ENCODE measurements around the gene RWDD4.

The RWDD4 gene

GRCh38 chr4:183602557-183603027 lies 56.4 kb downstream of the RWDD4 start:
- ChIA-PET POLR2A (no interaction called here), CTCF (interaction anchor here (0.8 to 6.7 kb wide), 10 partner anchors 10 to 148 kb away, joined by 3 to 54 read pairs (median 3); no protein-coding TSS in a partner anchor)
- DNase-seq (ENCODE audit: low read depth, low spot score), result no peak
- TF ChIP-seq, protein P1, sequence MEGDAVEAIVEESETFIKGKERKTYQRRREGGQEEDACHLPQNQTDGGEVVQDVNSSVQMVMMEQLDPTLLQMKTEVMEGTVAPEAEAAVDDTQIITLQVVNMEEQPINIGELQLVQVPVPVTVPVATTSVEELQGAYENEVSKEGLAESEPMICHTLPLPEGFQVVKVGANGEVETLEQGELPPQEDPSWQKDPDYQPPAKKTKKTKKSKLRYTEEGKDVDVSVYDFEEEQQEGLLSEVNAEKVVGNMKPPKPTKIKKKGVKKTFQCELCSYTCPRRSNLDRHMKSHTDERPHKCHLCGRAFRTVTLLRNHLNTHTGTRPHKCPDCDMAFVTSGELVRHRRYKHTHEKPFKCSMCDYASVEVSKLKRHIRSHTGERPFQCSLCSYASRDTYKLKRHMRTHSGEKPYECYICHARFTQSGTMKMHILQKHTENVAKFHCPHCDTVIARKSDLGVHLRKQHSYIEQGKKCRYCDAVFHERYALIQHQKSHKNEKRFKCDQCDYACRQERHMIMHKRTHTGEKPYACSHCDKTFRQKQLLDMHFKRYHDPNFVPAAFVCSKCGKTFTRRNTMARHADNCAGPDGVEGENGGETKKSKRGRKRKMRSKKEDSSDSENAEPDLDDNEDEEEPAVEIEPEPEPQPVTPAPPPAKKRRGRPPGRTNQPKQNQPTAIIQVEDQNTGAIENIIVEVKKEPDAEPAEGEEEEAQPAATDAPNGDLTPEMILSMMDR (IDR thresholded peaks at IDR 0.05; ENCODE audit: insufficient read depth, low read length, missing control alignments), result peak; percentile 27
- H3K4me3 ChIP-seq (ENCODE audit: low read depth, low read length), result no peak overlapping the region

DNA sequence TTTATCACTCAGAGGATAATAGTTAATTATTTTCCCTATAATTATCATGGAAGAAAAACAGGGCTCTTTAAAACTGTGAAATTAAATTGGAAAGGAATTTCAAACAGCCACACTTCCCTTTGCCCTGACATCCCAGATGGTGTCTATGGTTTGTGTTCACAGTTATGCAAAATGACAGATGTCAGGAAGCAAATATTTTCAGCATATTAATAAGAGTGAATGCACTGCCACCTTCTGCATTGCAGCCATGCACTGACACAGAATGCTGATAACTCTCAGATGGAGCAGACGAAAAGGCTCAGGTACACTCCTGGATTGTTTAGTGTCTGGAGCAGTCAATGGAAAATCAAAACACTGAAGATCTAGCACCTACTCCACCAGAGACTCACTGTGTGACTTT lies 57.6 kb downstream of the RWDD4 start:
- ChIA-PET POLR2A (no interaction called here), CTCF (interaction anchor here (0.8 to 6.7 kb wide), 9 partner anchors 11 to 140 kb away, joined by 3 to 54 read pairs (median 5); no protein-coding TSS in a partner anchor)
- TF ChIP-seq, protein P1 (IDR thresholded peaks at IDR 0.05; ENCODE audit: insufficient read depth, low read length, missing control alignments), result no peak
- no peak overlapping the region for H3K4me3 ChIP-seq (ENCODE audit: low read depth, low read length)
- DNase-seq (ENCODE audit: low read depth, low spot score), result no peak

DNA sequence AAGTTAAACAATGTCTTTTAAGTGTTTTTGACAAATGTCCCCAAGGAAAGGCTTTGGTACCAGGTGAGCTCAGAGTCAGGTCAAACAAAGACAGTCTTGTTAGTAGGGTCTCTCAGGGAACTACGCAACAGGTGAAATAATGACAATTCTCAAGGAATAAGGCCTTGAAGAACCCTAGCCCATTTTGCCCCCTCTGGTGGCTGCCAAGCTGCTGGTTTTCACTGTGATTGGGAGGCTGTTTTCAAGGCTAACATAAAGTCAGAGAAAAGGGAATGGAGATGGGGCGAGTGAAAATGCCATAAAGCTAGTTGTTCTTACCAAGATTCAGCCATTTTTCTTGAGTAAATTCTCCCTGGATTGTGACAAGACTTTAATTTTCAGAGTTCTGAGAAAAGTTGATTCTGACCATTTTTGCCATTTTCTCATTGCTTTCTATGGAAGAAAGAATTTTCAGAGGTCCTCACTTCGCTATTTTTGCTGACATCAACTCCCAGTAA lies 58.7 kb downstream of the RWDD4 start:
- CTCF ChIA-PET, result interaction anchor here (0.6 to 6.7 kb wide), 13 partner anchors 9 to 139 kb away, joined by 3 to 54 read pairs (median 4); no protein-coding TSS in a partner anchor
- H3K4me3 ChIP-seq (ENCODE audit: low read depth, low read length), result no peak overlapping the region
- POLR2A ChIA-PET, result no interaction called here
- TF ChIP-seq, protein P1 (IDR thresholded peaks at IDR 0.05; ENCODE audit: insufficient read depth, low read length, missing control alignments), result peak; percentile 41
- no peak for DNase-seq (ENCODE audit: low read depth, low spot score)

DNA sequence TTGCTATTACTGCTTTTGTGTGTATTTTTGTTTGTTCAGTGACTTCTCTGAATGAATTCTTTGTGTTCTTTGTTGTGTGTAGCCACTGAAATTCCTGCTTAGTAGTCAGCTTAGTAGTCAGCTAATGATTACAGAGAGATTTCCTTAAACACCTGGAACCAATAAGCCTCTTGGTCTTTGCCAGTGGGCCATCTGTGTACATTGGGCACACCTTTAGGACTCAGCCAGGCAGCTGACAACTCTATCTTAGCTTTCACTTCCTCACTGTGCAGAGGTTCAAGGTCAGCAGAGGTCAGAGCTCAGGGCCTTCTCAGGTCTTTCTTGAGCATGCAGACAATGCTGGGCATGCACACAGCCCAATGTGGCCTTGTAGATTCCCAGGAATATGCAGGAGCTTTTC lies 59.3 kb downstream of the RWDD4 start:
- ChIA-PET POLR2A (interaction anchor here (0.6 kb wide), 1 partner anchor 120 kb away, joined by 3 read pairs; no protein-coding TSS in a partner anchor), CTCF (interaction anchor here (0.6 to 6.7 kb wide), 9 partner anchors 8 to 136 kb away, joined by 3 to 54 read pairs (median 4); no protein-coding TSS in a partner anchor)
- TF ChIP-seq, protein P1 (IDR thresholded peaks at IDR 0.05; ENCODE audit: insufficient read depth, low read length, missing control alignments), result no peak
- no peak overlapping the region for H3K4me3 ChIP-seq (ENCODE audit: low read depth, low read length)
- DNase-seq (ENCODE audit: low read depth, low spot score), result no peak

GRCh38 chr4:183599284-183599683 lies 59.7 kb downstream of the RWDD4 start:
- H3K4me3 ChIP-seq (ENCODE audit: low read depth, low read length), result no peak overlapping the region
- TF ChIP-seq, protein P1 (IDR thresholded peaks at IDR 0.05; ENCODE audit: insufficient read depth, low read length, missing control alignments), result no peak
- CTCF ChIA-PET, result interaction anchor here (0.6 to 6.7 kb wide), 4 partner anchors 11 to 129 kb away, joined by 4 to 54 read pairs (median 13); no protein-coding TSS in a partner anchor
- POLR2A ChIA-PET, result interaction anchor here (0.6 kb wide), 1 partner anchor 120 kb away, joined by 3 read pairs; no protein-coding TSS in a partner anchor
- no peak for DNase-seq (ENCODE audit: low read depth, low spot score)

GRCh38 chr4:183596067-183596757 lies 62.8 kb downstream of the RWDD4 start:
- POLR2A ChIA-PET, result no interaction called here
- H3K4me3 ChIP-seq (ENCODE audit: low read depth, low read length), result no peak overlapping the region
- CTCF ChIA-PET, result no interaction called here
- TF ChIP-seq, protein P1 (IDR thresholded peaks at IDR 0.05; ENCODE audit: insufficient read depth, low read length, missing control alignments), result no peak
- DNase-seq (ENCODE audit: low read depth, low spot score), result no peak

Measured in AG04449 (cell line).